GM13977 (cell line): ENCODE results near the gene CFAP298.

ENCODE experiments used
- DNase-seq: peaks from one replicate; pipeline ENCODE4 v3.0.0; 2012; ENCODE audit warnings: low spot score
- in situ Hi-C: fragments of 300-500 bp; cut with MboI; formaldehyde crosslinking; loops from one replicate; pipeline ENCODE4 v1.12.0; 2022; ENCODE audit warnings: low sequenced_read_pairs, low pct_unique_long_range_greater_than_20kb, mixed read lengths, inconsistent platforms; ENCODE audit not compliant: unreplicated experiment
- TF ChIP-seq, protein P1 (sequence below): IDR thresholded peaks from 2 replicates; pipeline ENCODE4 v1.5.1; 2012; ENCODE audit warnings: mild to moderate bottlenecking, control low read depth; ENCODE audit not compliant: insufficient read depth; ENCODE audit errors: extremely low read depth, missing control alignments

The CFAP298 gene

DNA sequence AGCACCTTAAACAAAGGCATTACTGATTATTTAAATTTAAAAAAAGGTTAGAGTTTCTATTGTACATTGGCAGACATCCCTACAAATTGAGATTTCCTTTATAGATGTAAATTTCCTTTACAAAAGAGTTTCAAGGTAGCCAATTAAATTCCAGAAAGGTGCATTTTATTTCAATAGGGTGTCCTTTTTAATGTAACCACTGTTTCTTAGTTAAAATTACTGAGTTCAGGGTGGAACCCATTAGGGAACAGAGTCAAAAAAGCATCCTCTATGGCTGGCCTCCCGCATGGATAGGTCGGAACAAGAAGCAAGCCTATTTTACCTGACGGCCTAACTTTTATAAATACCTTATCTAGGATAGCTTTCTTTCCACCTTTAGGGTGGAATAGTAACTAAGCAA is 51.3 kb downstream of the CFAP298 start:
- in situ Hi-C loops = no loop called here
- TF ChIP-seq, protein P1, sequence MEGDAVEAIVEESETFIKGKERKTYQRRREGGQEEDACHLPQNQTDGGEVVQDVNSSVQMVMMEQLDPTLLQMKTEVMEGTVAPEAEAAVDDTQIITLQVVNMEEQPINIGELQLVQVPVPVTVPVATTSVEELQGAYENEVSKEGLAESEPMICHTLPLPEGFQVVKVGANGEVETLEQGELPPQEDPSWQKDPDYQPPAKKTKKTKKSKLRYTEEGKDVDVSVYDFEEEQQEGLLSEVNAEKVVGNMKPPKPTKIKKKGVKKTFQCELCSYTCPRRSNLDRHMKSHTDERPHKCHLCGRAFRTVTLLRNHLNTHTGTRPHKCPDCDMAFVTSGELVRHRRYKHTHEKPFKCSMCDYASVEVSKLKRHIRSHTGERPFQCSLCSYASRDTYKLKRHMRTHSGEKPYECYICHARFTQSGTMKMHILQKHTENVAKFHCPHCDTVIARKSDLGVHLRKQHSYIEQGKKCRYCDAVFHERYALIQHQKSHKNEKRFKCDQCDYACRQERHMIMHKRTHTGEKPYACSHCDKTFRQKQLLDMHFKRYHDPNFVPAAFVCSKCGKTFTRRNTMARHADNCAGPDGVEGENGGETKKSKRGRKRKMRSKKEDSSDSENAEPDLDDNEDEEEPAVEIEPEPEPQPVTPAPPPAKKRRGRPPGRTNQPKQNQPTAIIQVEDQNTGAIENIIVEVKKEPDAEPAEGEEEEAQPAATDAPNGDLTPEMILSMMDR = no peak
- DNase-seq = no peak

- in situ Hi-C loops = no loop called here
- TF ChIP-seq, protein P1 = no peak
Measured at GRCh38 chr21:32559006-32559610, 53.1 kb downstream of the CFAP298 start.

GRCh38 chr21:32558106-32558505 is 54.1 kb downstream of the CFAP298 start:
- in situ Hi-C loops = no loop called here
- no peak for DNase-seq
- TF ChIP-seq, protein P1 = no peak

More at GRCh38 chr21:32559006-32559610, 53.1 kb downstream of the CFAP298 start:
- no peak for DNase-seq

GRCh38 chr21:32554832-32555638 is 57.1 kb downstream of the CFAP298 start:
- TF ChIP-seq, protein P1 = no peak
- no peak for DNase-seq
- in situ Hi-C loops = no loop called here

GRCh38 chr21:32549886-32550285 is 62.3 kb downstream of the CFAP298 start:
- TF ChIP-seq, protein P1 = no peak
- DNase-seq = no peak
- in situ Hi-C loops = no loop called here

- TF ChIP-seq, protein P1 = no peak
- DNase-seq = no peak
- in situ Hi-C loops = no loop called here
Measured at GRCh38 chr21:32549440-32549839, 62.7 kb downstream of the CFAP298 start.
